Stimulated activated CD4-positive, alpha-beta T cell treated with anti-CD3 and anti-CD28 coated beads, Interleukin-2, amount 100 ng/mL, for 4 hours (primary cell): ENCODE measurements around the gene CLPSL2.

Experiments used
- DNase-seq: peaks from one replicate; pipeline ENCODE4 v3.0.0-alpha.2; 2020; ENCODE audit warnings: low read depth

CLPSL2 gene

DNA sequence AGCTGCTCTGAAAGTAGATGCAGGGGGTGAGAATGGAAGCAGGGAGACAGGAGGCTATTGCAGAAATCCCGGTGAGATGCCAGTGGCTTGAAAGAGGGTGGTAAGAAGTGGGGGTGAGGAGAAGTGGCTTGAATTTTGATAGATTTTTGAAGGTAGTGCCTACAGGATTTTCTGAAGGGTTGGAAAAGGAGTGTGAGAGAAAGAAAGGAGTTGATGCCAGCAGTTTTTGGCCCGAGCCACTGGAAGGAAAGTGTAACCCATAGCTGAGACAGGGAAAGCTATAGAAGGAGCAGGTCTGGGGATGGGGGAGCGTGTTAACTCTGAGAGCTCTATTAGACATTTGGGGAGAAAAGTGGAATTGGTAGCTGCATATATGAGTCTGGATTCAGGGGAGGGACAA lies 29.9 kb upstream of the CLPSL2 start:
- DNase-seq: no peak

GRCh38 chr6:35747877-35748276 lies 28.5 kb upstream of the CLPSL2 start:
- DNase-seq: no peak

DNA sequence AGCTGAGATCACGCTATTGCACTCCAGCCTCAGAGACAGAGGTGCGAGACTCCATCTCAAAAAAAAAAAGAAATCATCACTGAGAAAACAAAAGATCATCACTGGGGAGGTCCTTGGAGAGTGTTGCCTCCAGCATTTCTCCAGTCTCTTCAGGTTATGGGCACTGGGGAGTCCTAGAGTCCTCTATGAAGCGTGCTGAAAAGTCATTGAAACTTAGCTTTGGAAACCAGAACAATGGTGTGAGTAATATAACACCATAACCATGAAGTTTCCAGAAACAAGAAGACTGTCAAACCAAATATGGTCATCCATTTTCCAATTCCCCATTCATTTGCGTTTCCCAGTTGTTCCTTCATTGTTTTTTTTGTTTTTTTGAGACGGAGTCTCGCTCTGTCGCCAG lies 25.8 kb upstream of the CLPSL2 start:
- DNase-seq: no peak

GRCh38 chr6:35751594-35751993 lies 24.8 kb upstream of the CLPSL2 start:
- DNase-seq: no peak

DNA sequence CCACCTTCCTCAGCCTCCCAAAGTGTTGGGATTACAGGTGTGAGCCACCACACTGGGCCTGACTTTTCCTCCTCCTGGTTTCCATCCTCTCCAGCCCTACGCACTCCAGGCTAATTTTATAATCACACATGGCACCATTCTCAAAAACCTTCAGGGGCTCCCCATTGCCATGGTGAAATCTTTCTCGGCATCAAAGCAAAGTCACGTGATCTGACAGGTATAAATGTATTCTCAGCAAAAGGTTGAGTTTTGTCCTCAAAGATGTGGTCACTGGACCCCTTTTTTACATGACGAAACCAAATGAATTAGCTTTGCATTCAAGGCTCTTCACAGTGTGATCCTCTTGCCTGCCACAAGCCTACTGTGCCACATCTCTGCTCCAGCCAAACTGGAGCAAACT lies 24.1 kb upstream of the CLPSL2 start:
- DNase-seq: no peak

GRCh38 chr6:35754452-35755277 lies 21.7 kb upstream of the CLPSL2 start:
- no peak for DNase-seq

- no peak for DNase-seq
Observed at GRCh38 chr6:35755278-35755924, 21.0 kb upstream of the CLPSL2 start.

DNA sequence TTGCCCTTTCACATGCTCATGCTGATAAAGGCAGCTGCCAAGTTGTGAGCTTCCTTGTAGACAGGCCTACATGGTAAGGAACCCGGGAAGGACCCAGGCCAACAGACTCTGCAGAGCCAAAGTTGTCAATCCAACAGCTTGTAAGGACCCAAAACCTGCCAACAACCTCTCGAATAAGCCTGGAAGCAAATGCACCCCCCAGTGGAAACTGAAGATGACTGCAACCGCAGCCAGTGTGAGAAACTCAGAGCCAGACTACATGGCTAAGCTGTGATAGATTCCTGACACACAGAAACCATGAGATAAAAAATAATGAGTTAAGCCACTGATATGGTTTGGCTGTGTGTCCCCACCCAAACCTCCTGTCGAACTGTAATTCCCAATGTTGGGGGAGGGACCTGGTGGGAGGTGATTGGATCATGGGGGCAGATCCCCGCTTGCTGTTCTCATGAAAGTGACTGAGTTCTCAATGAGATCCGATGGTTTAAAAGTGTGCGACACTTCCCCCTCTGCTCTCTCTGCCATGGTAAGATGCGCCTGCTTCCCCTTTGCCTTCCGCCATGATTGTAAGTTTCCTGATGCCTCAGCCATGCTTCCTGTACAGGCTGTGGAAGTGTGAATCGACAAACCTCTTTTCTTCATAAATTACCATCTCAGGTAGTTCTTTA lies 18.8 kb upstream of the CLPSL2 start:
- no peak for DNase-seq

GRCh38 chr6:35759426-35759825 lies 17.0 kb upstream of the CLPSL2 start:
- DNase-seq: no peak

DNA sequence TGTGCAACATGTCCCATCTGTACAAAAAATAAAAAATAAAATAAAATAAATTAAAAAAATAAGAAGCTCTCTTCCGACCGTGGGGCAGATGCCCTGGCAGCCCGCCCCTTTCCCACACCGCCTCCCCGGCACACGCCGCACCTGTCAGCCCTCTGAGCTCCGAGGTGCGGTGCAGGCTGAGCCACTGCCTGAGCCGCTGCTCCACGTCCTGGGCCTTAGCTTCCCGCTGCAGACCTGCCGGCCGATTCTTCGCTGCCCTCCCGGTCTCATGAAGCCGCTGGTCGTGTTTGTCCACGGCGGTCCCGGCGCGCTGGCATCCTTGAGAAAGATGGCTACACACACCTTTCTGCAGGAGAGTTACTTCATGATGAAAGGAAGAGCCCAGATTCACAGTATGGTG lies 10.7 kb upstream of the CLPSL2 start:
- no peak for DNase-seq

DNA sequence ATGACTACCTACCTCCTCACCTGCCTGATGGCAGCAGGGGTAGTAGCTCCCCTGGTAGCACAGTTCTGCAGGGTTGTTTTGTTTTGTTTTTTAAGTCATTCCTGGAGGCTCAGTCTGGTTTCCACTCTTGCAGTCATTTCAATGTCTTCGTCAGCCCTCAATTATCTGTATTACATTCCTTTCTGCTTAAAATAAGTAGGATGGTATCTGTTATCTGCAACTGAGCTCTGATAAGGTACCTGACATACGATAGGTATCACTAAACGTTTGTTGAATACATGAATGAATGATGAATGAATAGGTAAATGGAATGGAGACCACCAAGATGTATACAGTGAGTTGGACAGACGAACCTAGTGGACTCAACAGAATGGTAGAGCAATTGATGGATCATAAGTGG lies 7.2 kb upstream of the CLPSL2 start:
- no peak for DNase-seq

- no peak for DNase-seq
Observed at GRCh38 chr6:35771343-35771627, 5.1 kb upstream of the CLPSL2 start.

GRCh38 chr6:35774116-35774794 lies 2.1 kb upstream of the CLPSL2 start:
- no peak for DNase-seq

- no peak for DNase-seq
Observed at GRCh38 chr6:35775031-35775430, 1.4 kb upstream of the CLPSL2 start.

DNA sequence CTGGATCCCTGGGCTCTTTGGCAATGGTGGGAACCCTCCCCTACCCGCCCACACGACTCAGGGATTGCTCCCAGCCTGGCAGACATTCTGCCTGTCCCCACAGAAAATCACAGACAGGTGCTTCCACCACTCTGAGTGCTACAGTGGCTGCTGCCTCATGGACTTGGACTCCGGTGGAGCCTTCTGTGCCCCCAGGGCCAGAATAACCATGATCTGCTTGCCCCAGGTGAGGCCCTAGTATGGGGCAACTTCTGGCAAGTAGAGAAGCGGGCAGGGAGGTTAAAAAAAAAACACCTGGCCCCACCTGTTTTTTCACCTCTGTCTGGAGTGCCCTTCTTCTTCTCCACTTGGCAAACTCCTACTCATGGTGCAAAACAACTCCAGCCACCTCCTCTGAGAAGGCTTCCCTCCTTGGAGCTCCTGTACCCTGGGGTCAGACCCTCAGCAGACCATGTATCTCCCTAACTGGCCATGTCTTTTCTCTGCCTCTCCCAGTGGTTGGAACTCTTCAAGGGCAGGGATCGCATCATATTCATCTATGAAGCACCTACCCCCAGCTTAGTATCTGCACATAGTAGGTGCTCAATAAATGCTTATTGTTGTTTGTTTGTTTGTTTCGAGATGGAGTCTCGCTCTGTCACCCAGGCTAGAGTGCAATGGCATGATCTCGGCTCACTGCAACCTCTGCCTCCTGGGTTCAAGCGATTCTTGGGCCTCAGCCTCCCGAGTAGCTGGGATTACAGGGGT lies 1.1 kb downstream of the CLPSL2 start:
- no peak for DNase-seq

DNA sequence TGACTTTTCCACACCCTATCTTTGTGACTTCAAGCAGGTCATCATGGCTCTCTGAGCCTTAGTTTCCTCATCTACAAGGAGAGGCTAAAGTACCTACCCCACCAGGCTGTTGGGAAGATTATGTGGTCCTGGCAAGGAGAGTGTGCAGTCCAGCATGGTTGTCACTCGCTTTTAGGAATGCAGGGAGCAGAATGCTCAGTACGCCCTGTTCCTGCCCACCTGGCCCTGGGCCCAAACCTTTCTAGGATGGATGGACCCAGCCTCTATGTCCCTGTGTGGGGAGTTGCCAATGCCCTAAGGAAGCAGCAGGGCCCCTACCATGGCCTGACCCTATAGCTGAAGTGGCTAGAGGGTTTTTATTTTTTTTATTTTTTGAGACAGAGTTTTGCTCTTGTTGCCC lies 2.0 kb downstream of the CLPSL2 start:
- no peak for DNase-seq

DNA sequence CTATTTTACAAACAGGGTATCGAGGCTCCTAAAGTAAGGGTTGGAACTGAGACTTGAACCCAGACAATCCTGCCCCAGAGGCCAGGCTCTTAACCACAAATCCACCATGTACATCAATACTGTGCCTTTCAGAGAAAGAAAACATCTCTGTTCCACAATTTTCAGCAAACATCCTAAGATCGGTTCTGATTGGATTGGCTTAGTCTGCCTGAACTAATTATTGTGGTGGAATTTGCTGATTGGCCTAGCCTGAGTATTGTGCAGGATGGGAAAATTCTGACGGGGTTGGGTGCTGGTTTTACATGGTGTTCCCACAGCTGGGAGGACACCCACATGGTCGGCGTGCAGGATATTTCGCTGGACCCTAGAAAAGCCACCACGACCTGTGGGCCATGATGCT lies 4.3 kb downstream of the CLPSL2 start, which contains the start of gene CLPSL1:
CLPSL1 (plus strand) TSS at position 301 of the 400 bp plus-strand sequence; CDS start at position 393, 92 bp downstream.
- no peak for DNase-seq

DNA sequence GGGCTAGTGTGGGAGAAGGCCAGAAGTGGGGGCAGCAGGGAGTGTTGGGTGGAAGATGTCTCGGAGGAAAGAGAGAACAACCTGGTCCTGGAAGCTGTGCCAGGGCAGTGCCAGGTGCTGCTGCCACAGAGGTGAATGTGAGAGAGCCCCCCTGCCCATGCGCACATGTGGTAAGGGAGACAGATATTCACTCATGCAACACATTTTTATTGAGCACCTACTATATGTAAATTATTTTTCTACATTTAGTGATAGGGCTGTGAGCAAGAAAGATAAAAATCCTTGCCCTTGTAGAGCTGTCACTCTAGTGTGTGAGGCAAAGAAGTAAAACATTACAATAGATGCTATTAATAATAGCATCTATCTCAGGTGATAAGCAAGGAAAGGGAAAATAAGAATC lies 4.9 kb downstream of the CLPSL2 start:
- DNase-seq: no peak

DNA sequence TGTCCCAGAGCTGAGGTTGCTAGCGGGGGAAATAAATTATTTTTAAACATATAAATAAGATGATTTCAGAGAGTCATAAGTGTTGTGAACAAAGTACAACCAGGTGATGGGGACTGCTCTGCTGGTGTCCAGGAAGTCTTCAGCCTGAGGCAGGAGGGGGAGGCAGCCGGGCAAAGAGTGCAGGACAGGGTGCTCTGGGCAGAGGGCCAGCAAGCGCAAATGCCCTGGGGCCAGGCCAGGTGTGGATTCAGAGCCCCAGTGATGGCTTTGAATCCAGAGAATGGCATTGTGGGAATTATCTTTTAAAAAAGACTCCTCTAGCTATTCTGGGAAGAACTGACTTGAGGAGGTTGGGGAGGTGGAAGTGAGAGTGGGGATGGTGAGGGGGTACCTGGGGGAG lies 6.0 kb downstream of the CLPSL2 start:
- no peak for DNase-seq

DNA sequence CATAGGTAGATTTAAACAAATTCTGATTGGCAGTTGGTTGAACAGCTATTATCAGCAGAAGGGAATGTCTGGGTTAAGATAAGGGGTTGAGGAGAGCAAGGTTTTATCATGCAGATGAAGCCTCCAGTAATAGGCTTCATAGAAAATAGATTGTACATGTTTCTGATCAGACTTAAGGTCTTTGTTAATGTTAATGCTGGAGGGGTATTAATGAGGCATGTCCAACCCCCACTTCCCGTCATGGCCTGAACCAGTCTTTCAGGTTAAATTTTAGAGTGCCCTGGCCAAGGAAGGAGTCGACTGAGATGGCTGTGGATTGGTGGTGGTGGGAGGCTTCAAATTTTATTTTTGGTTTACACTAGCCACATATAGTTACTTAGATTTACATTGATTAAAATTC lies 7.8 kb downstream of the CLPSL2 start:
- no peak for DNase-seq

- DNase-seq: no peak
Observed at GRCh38 chr6:35786272-35786671, 9.9 kb downstream of the CLPSL2 start.

DNA sequence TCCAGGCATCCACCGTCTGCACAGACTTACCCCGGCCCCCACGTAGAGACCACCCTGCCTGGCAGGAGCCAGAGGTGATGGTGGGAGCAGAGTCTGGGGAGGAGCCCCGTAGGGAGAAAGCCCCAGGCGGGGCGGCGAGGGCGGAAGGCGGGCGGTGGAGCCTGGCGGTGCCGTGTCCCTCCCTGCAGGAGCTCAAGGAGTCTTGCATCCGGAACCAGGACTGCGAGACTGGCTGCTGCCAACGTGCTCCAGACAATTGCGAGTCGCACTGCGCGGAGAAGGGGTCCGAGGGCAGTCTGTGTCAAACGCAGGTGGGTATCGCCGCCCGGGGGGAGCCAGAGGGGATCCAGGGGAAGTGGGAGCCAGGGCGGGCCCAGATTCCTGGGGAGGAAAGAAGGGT lies 10.4 kb downstream of the CLPSL2 start:
- DNase-seq: no peak
